ENCODE data around the gene RNF133.

- no peak for TF ChIP-seq POLR2A (IDR thresholded peaks at IDR 0.05)
- TF ChIP-seq, protein P1, sequence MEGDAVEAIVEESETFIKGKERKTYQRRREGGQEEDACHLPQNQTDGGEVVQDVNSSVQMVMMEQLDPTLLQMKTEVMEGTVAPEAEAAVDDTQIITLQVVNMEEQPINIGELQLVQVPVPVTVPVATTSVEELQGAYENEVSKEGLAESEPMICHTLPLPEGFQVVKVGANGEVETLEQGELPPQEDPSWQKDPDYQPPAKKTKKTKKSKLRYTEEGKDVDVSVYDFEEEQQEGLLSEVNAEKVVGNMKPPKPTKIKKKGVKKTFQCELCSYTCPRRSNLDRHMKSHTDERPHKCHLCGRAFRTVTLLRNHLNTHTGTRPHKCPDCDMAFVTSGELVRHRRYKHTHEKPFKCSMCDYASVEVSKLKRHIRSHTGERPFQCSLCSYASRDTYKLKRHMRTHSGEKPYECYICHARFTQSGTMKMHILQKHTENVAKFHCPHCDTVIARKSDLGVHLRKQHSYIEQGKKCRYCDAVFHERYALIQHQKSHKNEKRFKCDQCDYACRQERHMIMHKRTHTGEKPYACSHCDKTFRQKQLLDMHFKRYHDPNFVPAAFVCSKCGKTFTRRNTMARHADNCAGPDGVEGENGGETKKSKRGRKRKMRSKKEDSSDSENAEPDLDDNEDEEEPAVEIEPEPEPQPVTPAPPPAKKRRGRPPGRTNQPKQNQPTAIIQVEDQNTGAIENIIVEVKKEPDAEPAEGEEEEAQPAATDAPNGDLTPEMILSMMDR (IDR thresholded peaks at IDR 0.05) = no peak
Observed at GRCh38 chr7:122746948-122747347, 48.0 kb upstream of the RNF133 start.
